Common myeloid progenitor, CD34-positive (primary cell): Measurements from ENCODE around the gene SPTBN1.

Source experiments
- CTCF ChIA-PET: fragments of 350-600 bp; sonication (Branson Sonifier 250); formaldehyde crosslinking; loops from one replicate; lab custom pipeline; 2021; ENCODE audit warnings: antibody characterized with exemption; lab: Charles Lee
- POLR2A ChIA-PET: fragments of 350-600 bp; sonication (Branson Sonifier 250); formaldehyde crosslinking; loops from one replicate; lab custom pipeline; 2021; ENCODE audit warnings: antibody characterized with exemption; lab: Charles Lee
- DNase-seq, 3 donors: peaks; one replicate each; pipeline versions ENCODE4 v3.0.0 to v3.0.0-alpha.2; 2013
- H3K27ac ChIP-seq, 2 experiments: 1 replicate in 1 of 2; 2 replicates in 1 of 2; pipeline ENCODE4 v1.7.0; 2013; ENCODE audit warnings: inconsistent platforms in 2 of 2, low read length in 2 of 2, mild to moderate bottlenecking in 2 of 2, low read depth in 1 of 2, moderate library complexity in 1 of 2; ENCODE audit not compliant: severe bottlenecking in 2 of 2, insufficient read depth in 1 of 2, poor library complexity in 1 of 2
- H3K27me3 ChIP-seq, 5 experiments: replicated peaks in 2 of 5; 1 replicate in 3 of 5; 2 replicates in 2 of 5; pipeline versions ENCODE4 v1.6.1 to v1.7.0; 2013; ENCODE audit warnings: low read length in 4 of 5, mild to moderate bottlenecking in 2 of 5, moderate library complexity in 2 of 5, inconsistent platforms in 1 of 5; ENCODE audit not compliant: insufficient read depth in 5 of 5, control insufficient read depth in 4 of 5
- H3K36me3 ChIP-seq, 4 experiments: 1 replicate in 2 of 4; 2 replicates in 2 of 4; pipeline versions ENCODE4 v1.6.1 to v1.7.0; 2013; ENCODE audit warnings: low read length in 3 of 4, control low read depth in 1 of 4, mild to moderate bottlenecking in 1 of 4; ENCODE audit not compliant: control insufficient read depth in 4 of 4, insufficient read depth in 4 of 4
- H3K4me1 ChIP-seq, 4 experiments: 1 replicate in 3 of 4; 2 replicates in 1 of 4; pipeline versions ENCODE4 v1.6.1 to v1.7.1; 2013; ENCODE audit warnings: low read length in 3 of 4, mild to moderate bottlenecking in 3 of 4, control low read depth in 1 of 4, inconsistent platforms in 1 of 4, moderate library complexity in 1 of 4; ENCODE audit not compliant: control insufficient read depth in 4 of 4, insufficient read depth in 4 of 4; ENCODE audit errors: control extremely low read depth in 1 of 4
- H3K4me3 ChIP-seq, 7 experiments: 1 replicate in 4 of 7; 2 replicates in 3 of 7; pipeline versions ENCODE4 v1.5.1 to v1.7.0; 2013; ENCODE audit warnings: mild to moderate bottlenecking in 7 of 7, low read length in 6 of 7, moderate library complexity in 6 of 7, inconsistent platforms in 2 of 7, low read depth in 2 of 7, control low read depth in 1 of 7; ENCODE audit not compliant: insufficient read depth in 4 of 7, control insufficient read depth in 1 of 7; ENCODE audit errors: extremely low read depth in 1 of 7
- H3K9me3 ChIP-seq, 5 experiments: 1 replicate in 4 of 5; 2 replicates in 1 of 5; pipeline versions ENCODE4 v1.6.1 to v1.7.1; 2013; ENCODE audit warnings: low read length in 4 of 5, mild to moderate bottlenecking in 2 of 5, inconsistent platforms in 1 of 5, low read depth in 1 of 5, moderate library complexity in 1 of 5; ENCODE audit not compliant: control insufficient read depth in 4 of 5, insufficient read depth in 2 of 5; ENCODE audit errors: control extremely low read depth in 1 of 5
- WGBS: methylation state at CpG from one replicate; pipeline ENCODE4 v1.1.5; 2013; ENCODE audit not compliant: insufficient coverage; 5-methylcytosine and 5-hydroxymethylcytosine counted together

SPTBN1 gene

GRCh38 chr2:54590216-54591120, 134.3 kb downstream of the SPTBN1 start:
- Histone ChIP-seq H3K36me3 (peaks cover 0 to 3% (median 2%) of the 10 kb centered on the region in 4 experiments), H3K4me1 (peaks cover 68 to 93% (median 77%) of the 10 kb centered on the region in 4 experiments), H3K9me3 (no peaks in the 10 kb centered on the region), H3K4me3 (peak overlapping the region in 5 of 7 experiments; percentile 4 to 67 (median 28)), H3K27ac (peak overlapping the region; percentile 86 to 95), H3K27me3 (no peaks in the 10 kb centered on the region)
- peak in 2 of 3 donors; percentile 64 to 72 for DNase-seq
- CTCF ChIA-PET, result interaction anchor here (0.6 to 5.4 kb wide), 13 partner anchors 9 to 68 kb away, joined by 3 to 29 read pairs (median 5); no protein-coding TSS in a partner anchor
- 18% methylated on average over 4 of the region's 7 CpGs for WGBS
- POLR2A ChIA-PET, result interaction anchor here (1.3 to 2.7 kb wide), 5 partner anchors 11 to 31 kb away, joined by 5 to 21 read pairs (median 7); no protein-coding TSS in a partner anchor

DNA sequence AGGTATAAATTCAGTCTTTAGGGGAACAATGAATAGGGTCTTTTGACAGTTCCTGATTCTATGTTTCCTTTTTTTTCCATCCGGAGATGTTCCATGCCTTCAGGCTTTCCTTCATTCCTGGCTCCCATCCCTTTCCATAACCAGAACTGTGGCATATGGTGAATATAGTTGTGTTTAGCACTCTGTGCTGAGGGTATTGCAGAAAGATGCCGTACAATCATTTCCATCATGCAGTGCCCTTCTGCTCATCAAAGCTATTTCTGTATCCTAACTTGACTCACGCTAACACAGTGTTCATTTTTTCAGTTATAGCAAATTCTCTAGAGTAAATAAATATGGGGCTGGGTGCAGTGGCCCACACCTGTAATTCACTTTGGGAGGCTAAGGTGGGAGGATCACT, 135.4 kb downstream of the SPTBN1 start:
- peak overlapping the region in 2 of 7 experiments; percentile 3 to 32 for H3K4me3 ChIP-seq
- peaks cover 0 to 7% (median 2%) of the 10 kb centered on the region in 4 experiments for H3K36me3 ChIP-seq
- CTCF ChIA-PET, result interaction anchor here (1.5 to 5.4 kb wide), 6 partner anchors 8 to 67 kb away, joined by 3 to 29 read pairs (median 12); no protein-coding TSS in a partner anchor
- no peak for DNase-seq
- 17% methylated on average over 1 of the region's 3 CpGs for WGBS
- peaks cover 64 to 93% (median 79%) of the 10 kb centered on the region in 4 experiments for H3K4me1 ChIP-seq
- H3K27ac ChIP-seq, result peak overlapping the region; percentile 86 to 95
- POLR2A ChIA-PET, result interaction anchor here (2.7 kb wide), 1 partner anchor 10 kb away, joined by 7 read pairs; no protein-coding TSS in a partner anchor
- H3K9me3 ChIP-seq, result no peaks in the 10 kb centered on the region
- no peaks in the 10 kb centered on the region for H3K27me3 ChIP-seq

DNA sequence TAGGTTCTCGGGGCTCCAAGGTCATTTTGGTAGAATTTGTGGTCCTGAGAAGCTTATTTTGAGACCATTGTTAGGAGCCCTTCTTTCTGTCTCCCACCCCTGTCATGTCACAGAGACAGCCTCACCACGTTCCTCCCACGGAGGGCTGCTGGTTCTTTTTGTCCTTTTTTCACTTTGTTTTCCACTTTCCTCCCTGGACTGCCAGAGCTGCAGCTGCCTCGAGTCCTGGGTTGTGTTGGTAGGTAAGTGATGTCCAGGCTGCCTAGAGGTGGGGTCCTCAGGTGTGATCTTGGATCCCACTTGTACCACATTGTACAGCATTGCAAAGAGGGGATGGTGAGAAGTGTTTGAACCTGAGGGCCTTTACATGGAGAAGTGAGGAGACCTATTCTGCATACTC, 137.1 kb downstream of the SPTBN1 start:
- Histone ChIP-seq H3K4me3 (peak overlapping the region in 1 of 7 experiments; percentile 25), H3K27me3 (no peaks in the 10 kb centered on the region), H3K36me3 (peaks cover 0 to 7% (median 1%) of the 10 kb centered on the region in 4 experiments), H3K4me1 (peaks cover 60 to 93% (median 80%) of the 10 kb centered on the region in 4 experiments), H3K9me3 (no peaks in the 10 kb centered on the region), H3K27ac (peak overlapping the region in 1 of 2 experiments; percentile 95)
- 100% methylated on average over 1 of the region's 4 CpGs for WGBS
- ChIA-PET POLR2A (no interaction called here), CTCF (interaction anchor here (1.0 to 5.4 kb wide), 6 partner anchors 8 to 62 kb away, joined by 3 to 29 read pairs (median 6); no protein-coding TSS in a partner anchor)
- DNase-seq, result no peak

- H3K4me1 ChIP-seq, result peaks cover 52 to 93% (median 77%) of the 10 kb centered on the region in 4 experiments
- CTCF ChIA-PET, result interaction anchor here (1.0 to 5.4 kb wide), 9 partner anchors 9 to 121 kb away, joined by 3 to 29 read pairs (median 5); no protein-coding TSS in a partner anchor
Observed at GRCh38 chr2:54594048-54594447, 137.9 kb downstream of the SPTBN1 start.

DNA sequence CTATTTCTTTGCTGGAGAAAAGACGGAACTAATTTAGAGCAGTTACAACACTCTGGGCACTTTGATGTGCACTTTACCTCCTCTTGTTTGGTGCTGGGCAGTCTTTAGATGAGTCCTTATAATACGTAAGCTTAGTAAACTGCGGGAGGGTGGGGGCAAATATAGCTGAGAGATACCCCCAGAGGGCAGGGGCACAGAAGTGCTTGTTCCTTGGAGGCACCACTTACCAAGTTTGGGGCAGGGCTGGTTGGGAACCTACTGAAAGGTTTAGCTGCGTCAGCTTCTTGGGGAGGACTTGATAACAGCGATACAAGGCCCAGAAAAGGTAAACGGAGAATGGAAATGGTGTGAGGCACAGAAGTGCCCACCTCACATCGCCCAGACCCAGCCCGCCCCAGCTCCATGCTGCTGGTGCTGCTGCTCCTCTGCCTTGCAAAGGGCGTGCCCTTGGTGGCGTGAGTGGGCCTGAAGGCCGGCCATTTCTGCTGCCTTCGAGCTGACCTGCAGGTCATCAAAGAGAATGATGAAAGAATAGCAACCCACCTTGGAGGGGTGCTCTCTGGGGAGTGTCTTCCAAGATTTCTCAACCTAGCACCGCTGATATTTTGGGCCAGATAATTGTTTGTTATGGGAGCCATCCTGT, 139.2 kb downstream of the SPTBN1 start:
- no peak for DNase-seq
- no peak overlapping the region for H3K4me3 ChIP-seq
- peaks cover 43 to 96% (median 71%) of the 10 kb centered on the region in 4 experiments for H3K4me1 ChIP-seq
- H3K27me3 ChIP-seq, result no peaks in the 10 kb centered on the region
- ChIA-PET POLR2A (interaction anchor here (1.1 kb wide), 1 partner anchor 10 kb away, joined by 3 read pairs; no protein-coding TSS in a partner anchor), CTCF (interaction anchor here (1.0 to 5.4 kb wide), 8 partner anchors 8 to 74 kb away, joined by 3 to 26 read pairs (median 6); no protein-coding TSS in a partner anchor)
- H3K9me3 ChIP-seq, result no peaks in the 10 kb centered on the region
- H3K36me3 ChIP-seq, result peaks cover 4 to 28% (median 8%) of the 10 kb centered on the region in 4 experiments
- WGBS, result 94% methylated on average over 13 of the region's 13 CpGs
- no peak overlapping the region for H3K27ac ChIP-seq

More at GRCh38 chr2:54594048-54594447, 137.9 kb downstream of the SPTBN1 start:
- H3K36me3 ChIP-seq, result peaks cover 0 to 15% (median 4%) of the 10 kb centered on the region in 4 experiments
- WGBS, result 95% methylated on average over 2 of the region's 4 CpGs
- POLR2A ChIA-PET, result no interaction called here
- no peaks in the 10 kb centered on the region for H3K9me3 ChIP-seq
- H3K4me3 ChIP-seq, result no peak overlapping the region
- no peak overlapping the region for H3K27ac ChIP-seq
- peak in 2 of 3 donors; percentile 64 to 68 for DNase-seq
- no peaks in the 10 kb centered on the region for H3K27me3 ChIP-seq

GRCh38 chr2:54595999-54596902, 140.1 kb downstream of the SPTBN1 start:
- Histone ChIP-seq H3K27ac (peak overlapping the region; percentile 9 to 47), H3K4me1 (peaks cover 39 to 94% (median 68%) of the 10 kb centered on the region in 4 experiments), H3K4me3 (peak overlapping the region in 2 of 7 experiments; percentile 6 to 31), H3K27me3 (no peaks in the 10 kb centered on the region), H3K9me3 (no peaks in the 10 kb centered on the region), H3K36me3 (peaks cover 4 to 28% (median 8%) of the 10 kb centered on the region in 4 experiments)
- 65% methylated on average over 6 of the region's 15 CpGs for WGBS
- no peak for DNase-seq
- CTCF ChIA-PET, result interaction anchor here (0.9 to 3.3 kb wide), 9 partner anchors 8 to 74 kb away, joined by 3 to 9 read pairs (median 5); no protein-coding TSS in a partner anchor
- POLR2A ChIA-PET, result no interaction called here
